ENCODE data around the gene COL9A1.

- TF ChIP-seq, protein P1, sequence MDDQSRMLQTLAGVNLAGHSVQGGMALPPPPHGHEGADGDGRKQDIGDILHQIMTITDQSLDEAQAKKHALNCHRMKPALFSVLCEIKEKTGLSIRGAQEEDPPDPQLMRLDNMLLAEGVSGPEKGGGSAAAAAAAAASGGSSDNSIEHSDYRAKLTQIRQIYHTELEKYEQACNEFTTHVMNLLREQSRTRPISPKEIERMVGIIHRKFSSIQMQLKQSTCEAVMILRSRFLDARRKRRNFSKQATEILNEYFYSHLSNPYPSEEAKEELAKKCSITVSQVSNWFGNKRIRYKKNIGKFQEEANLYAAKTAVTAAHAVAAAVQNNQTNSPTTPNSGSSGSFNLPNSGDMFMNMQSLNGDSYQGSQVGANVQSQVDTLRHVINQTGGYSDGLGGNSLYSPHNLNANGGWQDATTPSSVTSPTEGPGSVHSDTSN (IDR thresholded peaks at IDR 0.05) = no peak
- no peak for TF ChIP-seq POLR2A (IDR thresholded peaks at IDR 0.05; ENCODE audit: low read length)
- no peak for TF ChIP-seq TP53 (CRISPR knock-in tag; IDR thresholded peaks at IDR 0.05)
- no peak for TF ChIP-seq RCOR1 (IDR thresholded peaks at IDR 0.05; ENCODE audit: low read depth, low read length)
- TF ChIP-seq HEYL (CRISPR knock-in tag; IDR thresholded peaks at IDR 0.05) = no peak
- TF ChIP-seq, protein P2, sequence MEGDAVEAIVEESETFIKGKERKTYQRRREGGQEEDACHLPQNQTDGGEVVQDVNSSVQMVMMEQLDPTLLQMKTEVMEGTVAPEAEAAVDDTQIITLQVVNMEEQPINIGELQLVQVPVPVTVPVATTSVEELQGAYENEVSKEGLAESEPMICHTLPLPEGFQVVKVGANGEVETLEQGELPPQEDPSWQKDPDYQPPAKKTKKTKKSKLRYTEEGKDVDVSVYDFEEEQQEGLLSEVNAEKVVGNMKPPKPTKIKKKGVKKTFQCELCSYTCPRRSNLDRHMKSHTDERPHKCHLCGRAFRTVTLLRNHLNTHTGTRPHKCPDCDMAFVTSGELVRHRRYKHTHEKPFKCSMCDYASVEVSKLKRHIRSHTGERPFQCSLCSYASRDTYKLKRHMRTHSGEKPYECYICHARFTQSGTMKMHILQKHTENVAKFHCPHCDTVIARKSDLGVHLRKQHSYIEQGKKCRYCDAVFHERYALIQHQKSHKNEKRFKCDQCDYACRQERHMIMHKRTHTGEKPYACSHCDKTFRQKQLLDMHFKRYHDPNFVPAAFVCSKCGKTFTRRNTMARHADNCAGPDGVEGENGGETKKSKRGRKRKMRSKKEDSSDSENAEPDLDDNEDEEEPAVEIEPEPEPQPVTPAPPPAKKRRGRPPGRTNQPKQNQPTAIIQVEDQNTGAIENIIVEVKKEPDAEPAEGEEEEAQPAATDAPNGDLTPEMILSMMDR (IDR thresholded peaks at IDR 0.05) = no peak
- no peak for TF ChIP-seq CHD2 (IDR thresholded peaks at IDR 0.05; ENCODE audit: low read length, partially characterized antibody)
- no peak for TF ChIP-seq SMC3 (IDR thresholded peaks at IDR 0.05)
- TF ChIP-seq KDM1A (IDR thresholded peaks at IDR 0.05; ENCODE audit: low read depth) = no peak
- no peak for TF ChIP-seq ESRRA (IDR thresholded peaks at IDR 0.05; ENCODE audit: borderline replicate concordance, low read length)
- TF ChIP-seq JUNB (IDR thresholded peaks at IDR 0.05) = no peak
These were observed 9.4 kb upstream of the COL9A1 start for GRCh38 chr6:70312165-70312745.
